Choroid plexus epithelial cell (primary cell): ENCODE measurements around the gene GCNT4.

Experiments
- DNase-seq: peaks from one replicate; pipeline ENCODE4 v3.0.0-alpha.2; 2010; ENCODE audit warnings: low read depth
- H3K4me3 ChIP-seq: 2 replicates; pipeline ENCODE4 v1.5.1; 2011; ENCODE audit warnings: low read depth, mild to moderate bottlenecking, control low read depth, low read length, moderate library complexity
- TF ChIP-seq, protein P1 (sequence below): conservative IDR thresholded peaks from 2 replicates; pipeline ENCODE4 v1.5.1; 2011; ENCODE audit warnings: low read depth, mild to moderate bottlenecking, control low read depth, inconsistent platforms, low read length, moderate library complexity

The GCNT4 gene

DNA sequence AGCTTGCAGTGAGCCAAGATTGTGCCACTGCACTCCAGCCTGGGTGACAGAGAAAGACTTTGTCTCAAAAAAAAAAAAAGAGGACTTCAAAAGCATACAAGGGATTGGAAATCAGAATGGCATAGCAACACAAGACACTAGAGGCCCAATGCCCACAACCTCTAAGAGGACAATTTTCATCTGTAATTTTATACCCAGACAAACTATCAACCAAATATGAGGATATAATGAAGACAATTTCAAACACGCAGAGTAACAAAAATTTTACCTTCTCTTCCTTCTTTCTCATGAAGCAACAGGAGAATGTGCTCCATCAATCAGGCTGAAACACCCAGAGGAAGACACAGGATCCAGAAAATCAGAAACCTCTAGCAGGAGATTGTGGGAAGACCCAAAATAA lies 46.8 kb downstream of the GCNT4 start:
- no peak overlapping the region for H3K4me3 ChIP-seq
- DNase-seq: no peak
- TF ChIP-seq, protein P1, sequence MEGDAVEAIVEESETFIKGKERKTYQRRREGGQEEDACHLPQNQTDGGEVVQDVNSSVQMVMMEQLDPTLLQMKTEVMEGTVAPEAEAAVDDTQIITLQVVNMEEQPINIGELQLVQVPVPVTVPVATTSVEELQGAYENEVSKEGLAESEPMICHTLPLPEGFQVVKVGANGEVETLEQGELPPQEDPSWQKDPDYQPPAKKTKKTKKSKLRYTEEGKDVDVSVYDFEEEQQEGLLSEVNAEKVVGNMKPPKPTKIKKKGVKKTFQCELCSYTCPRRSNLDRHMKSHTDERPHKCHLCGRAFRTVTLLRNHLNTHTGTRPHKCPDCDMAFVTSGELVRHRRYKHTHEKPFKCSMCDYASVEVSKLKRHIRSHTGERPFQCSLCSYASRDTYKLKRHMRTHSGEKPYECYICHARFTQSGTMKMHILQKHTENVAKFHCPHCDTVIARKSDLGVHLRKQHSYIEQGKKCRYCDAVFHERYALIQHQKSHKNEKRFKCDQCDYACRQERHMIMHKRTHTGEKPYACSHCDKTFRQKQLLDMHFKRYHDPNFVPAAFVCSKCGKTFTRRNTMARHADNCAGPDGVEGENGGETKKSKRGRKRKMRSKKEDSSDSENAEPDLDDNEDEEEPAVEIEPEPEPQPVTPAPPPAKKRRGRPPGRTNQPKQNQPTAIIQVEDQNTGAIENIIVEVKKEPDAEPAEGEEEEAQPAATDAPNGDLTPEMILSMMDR: no peak
